ENCODE results near the gene MYZAP.

The MYZAP gene

GRCh38 chr15:57591822-57592367 is at the start of gene MYZAP:
TSS of gene MYZAP (plus strand) at chr15:57591904. CDS start at chr15:57592035, 131 bp downstream.
- peak; percentile 11 for DNase-seq

GRCh38 chr15:57542505-57542817 is 49.2 kb upstream of the MYZAP start:
- DNase-seq: no peak

- DNase-seq: no peak
These were observed 46.7 kb upstream of the MYZAP start for GRCh38 chr15:57544848-57545480.

DNA sequence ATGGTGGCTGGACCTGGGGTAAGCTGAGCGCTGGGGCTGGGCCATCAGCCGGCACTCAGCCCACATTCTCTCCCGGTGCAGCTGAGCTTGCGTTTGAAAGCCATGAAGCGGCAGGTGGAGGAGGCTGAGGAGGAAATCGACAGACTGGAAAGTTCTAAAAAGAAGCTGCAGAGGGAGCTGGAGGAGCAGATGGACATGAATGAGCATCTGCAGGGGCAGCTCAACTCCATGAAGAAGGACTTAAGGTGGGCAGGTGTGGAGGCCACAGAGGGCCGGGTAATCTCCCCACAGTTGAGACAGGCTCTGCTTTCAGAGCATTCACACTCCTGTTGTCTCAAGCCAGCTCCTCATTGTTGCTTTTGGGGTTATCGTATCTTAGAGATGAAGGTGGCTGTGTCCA is 45.7 kb upstream of the MYZAP start:
- no peak for DNase-seq

DNA sequence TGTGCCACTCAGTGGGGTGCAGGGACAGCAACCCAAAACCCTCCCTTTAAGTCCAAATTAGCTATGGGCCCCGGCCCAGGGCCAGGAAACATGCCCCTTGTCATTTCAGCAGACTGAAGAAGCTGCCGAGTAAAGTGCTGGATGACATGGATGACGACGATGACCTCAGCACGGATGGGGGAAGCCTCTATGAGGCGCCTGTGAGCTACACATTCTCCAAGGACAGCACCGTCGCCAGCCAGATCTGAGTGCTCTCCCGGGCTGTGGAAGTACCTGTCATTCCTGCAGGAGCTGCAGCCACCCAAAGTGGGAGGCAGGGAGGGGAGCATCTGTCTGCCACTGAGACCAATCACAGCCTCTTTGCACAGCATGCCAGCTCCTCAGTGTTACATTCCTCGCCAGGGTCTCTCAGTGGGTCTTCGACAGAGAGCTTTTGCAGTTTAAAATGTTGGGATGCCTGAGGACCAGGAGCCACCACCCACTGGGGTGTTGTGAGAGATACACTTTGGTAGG is 44.4 kb upstream of the MYZAP start:
- DNase-seq: no peak

- DNase-seq: no peak
These were observed 43.4 kb upstream of the MYZAP start for GRCh38 chr15:57548351-57548750.

DNA sequence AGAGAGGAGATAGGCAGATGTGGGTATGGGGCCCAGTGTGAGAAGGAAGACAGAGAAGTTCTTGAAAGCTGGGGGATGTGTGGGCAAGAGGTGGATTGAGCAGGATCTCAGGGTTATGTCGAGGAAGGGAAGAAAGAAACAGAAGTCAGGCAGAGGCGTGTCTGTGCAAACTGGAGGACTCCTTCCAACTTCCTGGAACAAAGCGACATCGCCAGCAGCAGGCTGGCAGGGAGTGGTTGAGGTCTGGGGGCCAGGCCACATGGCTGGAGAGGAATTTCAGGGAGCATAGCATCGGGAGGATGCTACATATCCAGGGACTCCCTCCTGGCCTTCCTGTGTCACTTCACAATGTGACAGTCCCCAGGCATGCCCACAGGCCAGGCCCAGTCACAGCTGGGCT is 42.9 kb upstream of the MYZAP start:
- DNase-seq: no peak

GRCh38 chr15:57549935-57550334 is 41.8 kb upstream of the MYZAP start:
- DNase-seq: no peak

DNA sequence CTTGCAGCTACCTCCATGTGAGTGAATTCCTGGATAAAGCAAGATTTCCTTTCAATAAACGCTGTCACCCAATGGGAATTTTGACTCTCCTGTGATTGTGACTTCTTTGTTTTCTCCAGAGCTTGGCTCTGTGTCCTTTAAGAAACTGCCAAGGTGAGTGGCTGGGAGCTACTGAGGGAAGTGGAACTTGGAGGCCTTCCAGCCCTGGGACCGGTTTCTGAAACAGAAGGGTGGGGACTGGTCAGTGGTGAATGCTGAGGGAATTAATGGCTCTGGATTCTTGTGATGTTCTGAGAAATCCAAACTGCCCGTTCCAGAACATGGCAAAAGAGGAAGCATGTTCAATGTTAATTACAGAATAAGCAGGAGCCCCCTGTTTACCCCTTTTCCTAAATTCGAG is 41.1 kb upstream of the MYZAP start:
- DNase-seq: no peak

- no peak for DNase-seq
These were observed 39.7 kb upstream of the MYZAP start for GRCh38 chr15:57551715-57552677.

- DNase-seq: no peak
These were observed 38.9 kb upstream of the MYZAP start for GRCh38 chr15:57552678-57553334.

DNA sequence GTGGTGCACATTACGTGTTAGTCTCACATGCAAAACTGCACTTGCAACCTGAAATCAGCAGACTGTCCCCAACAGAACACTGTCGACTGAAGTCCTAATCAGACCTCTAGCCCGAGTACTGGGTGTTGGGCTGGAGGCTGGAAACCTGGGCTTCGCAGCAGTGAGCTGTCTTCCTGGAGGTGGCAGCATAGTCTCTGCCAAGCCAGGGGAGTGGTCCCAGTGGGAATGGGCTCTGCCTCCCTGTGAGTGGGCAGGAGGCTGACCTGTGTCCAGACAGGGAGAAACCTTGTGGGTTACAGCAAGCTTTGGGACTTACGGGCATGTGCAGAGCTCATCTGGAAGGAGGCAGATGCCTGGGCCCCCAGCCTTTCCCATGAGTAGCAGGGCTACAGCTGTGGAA is 38.2 kb upstream of the MYZAP start:
- DNase-seq: no peak

DNA sequence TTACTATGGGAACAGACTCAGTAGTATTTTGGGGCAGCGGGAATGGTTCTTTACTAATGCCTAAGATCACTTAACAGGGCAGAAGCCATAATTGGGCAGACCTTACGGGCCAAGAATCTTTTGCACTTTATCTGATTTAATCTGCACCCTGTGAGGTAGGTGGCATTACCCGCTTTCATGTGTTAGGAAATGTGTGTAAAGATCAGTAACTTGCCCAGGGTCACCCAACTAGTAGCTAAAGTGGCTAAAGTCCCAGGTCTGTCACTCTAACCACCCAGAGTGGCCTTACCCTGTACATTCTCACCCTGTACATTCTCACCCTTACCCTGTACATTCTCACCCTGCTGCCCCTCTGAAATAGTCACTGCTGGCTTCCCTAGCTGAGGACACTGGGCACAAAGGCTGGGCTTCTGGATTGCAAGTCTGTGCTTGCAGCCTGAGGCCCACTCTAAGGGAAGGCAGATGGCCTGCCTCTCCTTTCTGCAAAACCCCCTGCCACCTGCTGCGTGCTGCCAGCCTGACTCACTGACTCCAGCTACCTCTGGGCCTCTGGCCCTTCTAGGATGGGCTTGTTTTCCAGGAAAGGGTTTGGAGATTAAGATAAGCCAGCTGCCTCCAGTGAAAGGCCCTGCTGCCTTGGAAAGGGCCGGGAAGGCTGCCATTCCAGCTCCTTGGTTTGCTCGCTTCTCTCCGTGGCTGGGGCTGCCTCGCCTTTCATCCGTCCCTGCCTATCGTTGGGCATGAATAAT is 37.5 kb upstream of the MYZAP start:
- DNase-seq: peak; percentile 83

GRCh38 chr15:57554812-57555179 is 36.9 kb upstream of the MYZAP start:
- no peak for DNase-seq

- DNase-seq: no peak
These were observed 36.4 kb upstream of the MYZAP start for GRCh38 chr15:57555270-57555669.

DNA sequence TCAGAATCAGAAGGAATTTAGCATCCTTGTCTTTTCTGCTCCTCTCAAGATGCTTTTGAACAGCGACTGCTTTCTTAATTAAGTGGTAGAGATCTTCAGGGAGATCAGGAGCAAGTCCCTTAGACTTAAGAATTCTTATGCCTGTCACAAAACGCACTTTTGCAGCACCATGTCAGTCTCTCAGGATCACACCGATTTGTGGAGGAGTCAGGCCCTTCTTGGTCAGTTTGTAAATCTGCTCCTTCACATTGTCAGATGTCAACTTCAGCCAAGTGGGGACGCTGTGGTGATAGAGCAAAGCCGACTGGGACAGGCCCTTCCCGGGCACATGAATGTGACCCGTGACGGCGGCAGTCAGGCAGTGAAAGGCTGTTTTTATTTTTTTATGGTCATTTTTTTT is 35.7 kb upstream of the MYZAP start:
- DNase-seq: no peak

GRCh38 chr15:57557267-57557666 is 34.4 kb upstream of the MYZAP start:
- DNase-seq: no peak

DNA sequence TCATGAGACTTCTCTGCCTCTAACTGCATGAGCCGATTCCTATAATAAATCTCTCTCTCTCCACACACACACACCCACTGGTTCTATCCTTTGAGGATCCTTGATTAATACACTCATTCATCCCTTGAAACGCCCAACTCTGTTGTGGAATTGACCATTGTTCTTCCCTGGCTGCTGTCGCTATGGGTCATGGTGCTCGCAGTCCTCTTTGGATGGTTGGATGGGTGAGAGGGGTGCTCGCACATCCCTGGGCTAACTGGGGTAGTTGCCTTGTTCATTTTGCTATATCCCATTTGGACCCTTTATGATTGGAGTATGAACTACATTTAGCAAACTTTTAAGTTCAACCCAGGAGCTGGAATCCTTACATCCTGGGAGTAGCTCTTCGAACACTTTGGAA is 33.9 kb upstream of the MYZAP start:
- no peak for DNase-seq

DNA sequence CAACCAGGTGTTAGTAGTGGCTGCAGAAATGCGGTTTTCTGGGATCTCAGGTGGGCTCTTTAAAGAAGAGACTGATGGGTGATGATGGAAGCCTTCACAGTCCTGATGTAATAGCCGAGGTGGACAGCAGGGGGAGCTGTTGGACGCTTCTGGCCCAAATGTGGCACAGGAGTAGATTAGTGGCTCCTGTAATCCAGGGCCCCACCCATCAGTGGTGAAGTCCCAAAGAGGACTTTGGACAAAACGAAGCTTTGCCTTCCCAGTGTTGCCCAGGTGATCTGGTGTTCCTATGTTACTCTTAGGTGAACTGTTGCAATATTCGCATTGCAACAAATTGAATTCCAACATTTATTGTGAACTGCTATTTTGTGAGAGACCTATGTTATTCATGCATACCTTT is 31.8 kb upstream of the MYZAP start:
- DNase-seq: no peak

GRCh38 chr15:57561041-57561711 is 30.5 kb upstream of the MYZAP start:
- peak; percentile 22 for DNase-seq

GRCh38 chr15:57562196-57562769 is 29.4 kb upstream of the MYZAP start:
- no peak for DNase-seq

GRCh38 chr15:57563416-57563815 is 28.3 kb upstream of the MYZAP start:
- no peak for DNase-seq
